Measurements from ENCODE around the gene RASL12.

RASL12 gene

GRCh38 chr15:65102912-65103311, 35.1 kb upstream of the RASL12 start:
- DNase-seq (ENCODE audit: low read depth in 1 of 2, low spot score in 1 of 2) = no peak
- TF ChIP-seq SPI1 (IDR thresholded peaks at IDR 0.05; ENCODE audit: borderline replicate concordance, low read depth) = no peak
- TF ChIP-seq, protein P1, sequence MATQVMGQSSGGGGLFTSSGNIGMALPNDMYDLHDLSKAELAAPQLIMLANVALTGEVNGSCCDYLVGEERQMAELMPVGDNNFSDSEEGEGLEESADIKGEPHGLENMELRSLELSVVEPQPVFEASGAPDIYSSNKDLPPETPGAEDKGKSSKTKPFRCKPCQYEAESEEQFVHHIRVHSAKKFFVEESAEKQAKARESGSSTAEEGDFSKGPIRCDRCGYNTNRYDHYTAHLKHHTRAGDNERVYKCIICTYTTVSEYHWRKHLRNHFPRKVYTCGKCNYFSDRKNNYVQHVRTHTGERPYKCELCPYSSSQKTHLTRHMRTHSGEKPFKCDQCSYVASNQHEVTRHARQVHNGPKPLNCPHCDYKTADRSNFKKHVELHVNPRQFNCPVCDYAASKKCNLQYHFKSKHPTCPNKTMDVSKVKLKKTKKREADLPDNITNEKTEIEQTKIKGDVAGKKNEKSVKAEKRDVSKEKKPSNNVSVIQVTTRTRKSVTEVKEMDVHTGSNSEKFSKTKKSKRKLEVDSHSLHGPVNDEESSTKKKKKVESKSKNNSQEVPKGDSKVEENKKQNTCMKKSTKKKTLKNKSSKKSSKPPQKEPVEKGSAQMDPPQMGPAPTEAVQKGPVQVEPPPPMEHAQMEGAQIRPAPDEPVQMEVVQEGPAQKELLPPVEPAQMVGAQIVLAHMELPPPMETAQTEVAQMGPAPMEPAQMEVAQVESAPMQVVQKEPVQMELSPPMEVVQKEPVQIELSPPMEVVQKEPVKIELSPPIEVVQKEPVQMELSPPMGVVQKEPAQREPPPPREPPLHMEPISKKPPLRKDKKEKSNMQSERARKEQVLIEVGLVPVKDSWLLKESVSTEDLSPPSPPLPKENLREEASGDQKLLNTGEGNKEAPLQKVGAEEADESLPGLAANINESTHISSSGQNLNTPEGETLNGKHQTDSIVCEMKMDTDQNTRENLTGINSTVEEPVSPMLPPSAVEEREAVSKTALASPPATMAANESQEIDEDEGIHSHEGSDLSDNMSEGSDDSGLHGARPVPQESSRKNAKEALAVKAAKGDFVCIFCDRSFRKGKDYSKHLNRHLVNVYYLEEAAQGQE (IDR thresholded peaks at IDR 0.05; ENCODE audit: insufficient replicate concordance, low read depth) = no peak
- TF ChIP-seq POLR2AphosphoS5 (IDR thresholded peaks at IDR 0.05; ENCODE audit: low read depth) = no peak
- TF ChIP-seq CTCF (IDR thresholded peaks at IDR 0.05; ENCODE audit: insufficient read depth, low read length) = no peak
- TF ChIP-seq GABPA (IDR thresholded peaks at IDR 0.05; ENCODE audit: low read depth) = no peak
- Histone ChIP-seq H3K27ac (replicated peaks) (no peak overlapping the region), H3K4me3 (replicated peaks; ENCODE audit: insufficient read depth, low read length) (no peak overlapping the region), H3K27me3 (ENCODE audit: insufficient read depth, poor library complexity, severe bottlenecking) (no peaks in the 10 kb centered on the region)

DNA sequence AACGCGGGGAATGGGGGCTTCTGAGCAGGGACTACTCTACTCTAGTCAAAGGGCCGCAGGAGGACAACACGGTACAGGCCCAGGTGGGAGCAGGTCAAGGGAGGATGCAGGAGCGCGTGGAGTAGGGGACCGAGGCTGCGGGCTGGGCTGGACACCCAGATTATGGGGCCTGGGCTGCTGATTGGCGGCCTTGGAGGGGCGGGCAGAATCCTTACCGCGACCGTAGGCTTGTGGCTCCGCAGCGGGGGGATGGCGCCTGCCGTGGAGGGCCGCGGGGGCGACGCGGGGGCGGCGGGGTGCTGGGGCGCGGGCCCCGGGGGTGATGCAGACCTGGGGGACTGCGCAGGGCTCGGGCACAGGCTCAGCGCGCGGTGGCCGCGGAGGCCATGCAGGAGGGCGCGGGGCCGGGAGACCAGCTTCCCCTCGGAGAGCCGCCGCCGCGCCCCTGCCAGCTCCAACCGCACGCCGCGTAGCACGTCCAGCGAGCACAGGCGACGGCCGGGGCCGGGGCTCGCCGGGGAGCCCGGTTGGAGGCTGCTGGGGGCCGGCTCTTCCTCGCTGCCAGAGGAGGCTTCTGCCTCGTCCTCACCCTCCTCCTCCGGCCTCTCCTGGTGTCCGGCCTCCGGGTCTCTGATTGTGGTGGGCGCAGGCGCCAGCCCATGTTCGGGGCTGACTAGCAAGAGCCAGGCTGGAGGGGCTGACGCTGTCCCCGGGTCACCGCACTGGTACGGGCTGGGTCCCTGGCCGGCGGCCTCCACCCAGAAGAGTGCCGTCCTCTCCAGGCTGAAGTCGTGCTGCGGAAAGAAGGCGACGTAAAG, 34.3 kb upstream of the RASL12 start:
- Histone ChIP-seq H3K4me3 (replicated peaks; ENCODE audit: insufficient read depth, low read length) (no peak overlapping the region), H3K27me3 (ENCODE audit: insufficient read depth, poor library complexity, severe bottlenecking) (no peaks in the 10 kb centered on the region), H3K27ac (replicated peaks) (no peak overlapping the region)
- no peak for DNase-seq (ENCODE audit: low read depth in 1 of 2, low spot score in 1 of 2)
- TF ChIP-seq CTCF (IDR thresholded peaks at IDR 0.05; ENCODE audit: insufficient read depth, low read length) (no peak), GABPA (IDR thresholded peaks at IDR 0.05; ENCODE audit: low read depth) (no peak), SPI1 (IDR thresholded peaks at IDR 0.05; ENCODE audit: borderline replicate concordance, low read depth) (no peak), POLR2AphosphoS5 (IDR thresholded peaks at IDR 0.05; ENCODE audit: low read depth) (no peak)
- TF ChIP-seq, protein P1 (IDR thresholded peaks at IDR 0.05; ENCODE audit: insufficient replicate concordance, low read depth) = no peak

DNA sequence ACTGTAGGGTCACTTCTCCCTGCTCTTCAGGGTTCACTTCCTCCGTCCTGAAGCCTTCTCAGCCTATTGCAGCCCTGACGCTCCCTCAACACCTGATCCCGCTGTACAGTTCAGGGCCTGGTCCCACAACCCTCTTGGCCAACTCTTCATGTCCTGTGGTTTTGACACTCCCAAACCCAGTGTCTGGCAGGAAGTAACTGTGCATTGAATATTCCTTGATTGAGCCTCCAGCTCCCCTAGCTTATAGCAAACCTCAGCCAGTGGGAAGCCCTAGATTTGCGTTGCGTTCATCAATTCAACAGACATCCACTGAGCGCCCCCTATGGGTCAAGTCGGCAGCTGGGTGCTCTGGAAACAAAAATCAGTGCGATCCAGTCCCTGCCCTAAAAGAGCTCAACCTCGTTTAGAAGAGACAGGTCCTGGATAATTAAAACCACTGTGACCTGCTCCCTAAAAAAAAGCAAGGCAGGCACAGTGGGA, 33.7 kb upstream of the RASL12 start:
- no peak overlapping the region for H3K4me3 ChIP-seq (replicated peaks; ENCODE audit: insufficient read depth, low read length)
- no peak for TF ChIP-seq GABPA (IDR thresholded peaks at IDR 0.05; ENCODE audit: low read depth)
- TF ChIP-seq POLR2AphosphoS5 (IDR thresholded peaks at IDR 0.05; ENCODE audit: low read depth) = peak; percentile 81
- TF ChIP-seq, protein P1 (IDR thresholded peaks at IDR 0.05; ENCODE audit: insufficient replicate concordance, low read depth) = no peak
- TF ChIP-seq CTCF (IDR thresholded peaks at IDR 0.05; ENCODE audit: insufficient read depth, low read length) = peak; percentile 68
- 0 out of 2 replicates have a peak, but pooled peaks have one; percentile 28 for TF ChIP-seq SPI1 (IDR thresholded peaks at IDR 0.05; ENCODE audit: borderline replicate concordance, low read depth)

More for the DNA sequence above, 33.7 kb upstream of the RASL12 start:
- Histone ChIP-seq H3K27ac (replicated peaks) (no peak overlapping the region), H3K27me3 (ENCODE audit: insufficient read depth, poor library complexity, severe bottlenecking) (no peaks in the 10 kb centered on the region)
- DNase-seq (ENCODE audit: low read depth in 1 of 2, low spot score in 1 of 2) = peak; percentile 54 to 66
